Measurements from ENCODE around the gene PGP.

PGP gene

DNA sequence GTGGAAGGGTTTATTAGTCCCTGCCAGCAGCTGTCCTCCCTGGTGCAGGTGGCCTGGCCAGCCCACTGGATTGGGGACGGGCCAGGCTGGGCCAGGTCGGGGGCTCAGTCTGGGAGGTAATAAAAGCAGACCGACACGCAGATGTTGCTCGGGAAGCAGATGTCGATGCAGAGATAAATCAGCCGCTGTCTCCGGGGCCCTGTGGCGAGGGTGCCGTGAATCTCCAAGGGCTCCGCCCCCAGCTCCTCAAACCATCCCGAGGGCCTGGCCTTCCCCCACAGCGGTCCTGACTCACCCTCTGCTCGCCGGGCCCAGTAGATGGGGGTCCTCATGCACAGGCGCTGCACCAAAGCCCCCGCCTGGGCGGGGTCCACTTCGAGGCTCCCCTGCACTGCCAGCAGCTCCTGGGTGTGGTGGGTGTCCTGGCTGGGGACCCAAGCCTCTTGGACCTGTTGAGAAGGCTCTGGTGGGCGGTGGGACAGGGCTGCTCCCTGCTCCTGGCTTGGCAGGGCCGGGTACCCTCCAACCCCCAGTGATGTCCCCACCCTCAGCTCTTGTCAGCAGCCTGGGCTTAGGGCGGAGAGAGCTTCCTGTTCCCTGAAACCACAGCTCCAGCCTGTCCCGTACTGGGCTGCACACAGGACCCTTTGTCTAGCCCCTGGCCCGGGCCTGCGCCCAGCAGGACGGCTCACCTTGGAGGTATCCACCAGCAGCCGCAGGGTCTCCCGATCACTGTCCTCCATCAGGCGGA lies 5.2 kb downstream of the PGP start:
- H2AFZ ChIP-seq (ENCODE audit: insufficient read depth, low read length, poor library complexity) = no peak overlapping the region

DNA sequence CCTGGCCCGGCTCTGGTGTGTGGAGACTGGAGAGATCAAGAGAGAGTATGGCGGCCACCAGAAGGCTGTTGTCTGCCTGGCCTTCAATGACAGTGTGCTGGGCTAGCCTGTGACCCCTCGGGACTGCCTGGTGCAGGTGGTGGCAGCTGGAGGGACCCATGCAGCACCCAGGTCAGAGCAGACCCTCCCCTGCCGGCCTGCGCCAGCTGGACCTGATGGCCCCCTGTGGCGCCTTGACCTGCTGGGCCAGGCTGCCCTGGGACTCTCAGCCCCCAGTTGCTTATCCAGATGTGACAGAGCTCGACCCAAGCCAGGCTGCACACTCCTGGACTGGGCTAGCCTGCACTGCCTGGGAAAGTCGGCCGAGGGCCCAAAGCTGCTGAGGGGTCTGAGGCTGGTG lies 5.9 kb downstream of the PGP start:
- no peak overlapping the region for H3K27ac ChIP-seq (ENCODE audit: low read depth, low read length)
- H3K14ac ChIP-seq (ENCODE audit: low read length) = no peak overlapping the region
- no peak overlapping the region for H2BK12ac ChIP-seq (ENCODE audit: low read length)
- no peaks in the 10 kb centered on the region for H3K9me3 ChIP-seq (ENCODE audit: insufficient read depth, low read depth, low read length)
- H2AK5ac ChIP-seq (ENCODE audit: low read length) = no peak overlapping the region
- H3K9ac ChIP-seq (ENCODE audit: low read length) = no peak overlapping the region
- H3K4me1 ChIP-seq (ENCODE audit: control insufficient read depth in 1 of 2, insufficient read depth in 2 of 2, low read length in 2 of 2) = peaks cover 35 to 39% of the 10 kb centered on the region in 2 experiments
- H3K4me3 ChIP-seq (ENCODE audit: low read depth, low read length) = no peak overlapping the region
- no peak overlapping the region for H3K4me2 ChIP-seq (ENCODE audit: low read length)
- H3K36me3 ChIP-seq (ENCODE audit: control insufficient read depth in 1 of 2, insufficient read depth in 2 of 2, low read length in 2 of 2) = peaks cover 49 to 50% of the 10 kb centered on the region in 2 experiments
- no peak overlapping the region for H3K23ac ChIP-seq (ENCODE audit: low read length)
- H4K91ac ChIP-seq (ENCODE audit: low read depth, low read length) = no peak overlapping the region
- DNase-seq = no peak
- peaks cover 15% of the 10 kb centered on the region for H3K79me1 ChIP-seq (ENCODE audit: low read length)
- peaks cover 10% of the 10 kb centered on the region for H3K79me2 ChIP-seq (ENCODE audit: control insufficient read depth, insufficient read depth, low read length, poor library complexity)
- H3K18ac ChIP-seq (ENCODE audit: low read length) = no peak overlapping the region
- no peak overlapping the region for H2AFZ ChIP-seq (ENCODE audit: insufficient read depth, low read length, poor library complexity)
- no peak overlapping the region for H2BK5ac ChIP-seq (ENCODE audit: low read depth, low read length, poor library complexity)
- no peak overlapping the region for H3K4ac ChIP-seq (ENCODE audit: low read depth, low read length)
- H2BK120ac ChIP-seq (ENCODE audit: insufficient read depth, low read length, poor library complexity) = no peak overlapping the region
- WGBS (ENCODE audit: extremely low coverage, insufficient coverage, insufficient read length) = no CpG with 5 or more reads among the region's 9 CpGs
- no peak overlapping the region for H4K12ac ChIP-seq (ENCODE audit: low read depth, low read length)
- H4K8ac ChIP-seq (ENCODE audit: low read depth, low read length) = no peak overlapping the region
- no peaks in the 10 kb centered on the region for H3K27me3 ChIP-seq (ENCODE audit: insufficient read depth, low read length)

More for the DNA sequence above, 5.2 kb downstream of the PGP start:
- no peak overlapping the region for H3K4ac ChIP-seq (ENCODE audit: low read depth, low read length)
- H3K18ac ChIP-seq (ENCODE audit: low read length) = no peak overlapping the region
- H3K9me3 ChIP-seq (ENCODE audit: insufficient read depth, low read depth, low read length) = peaks cover 3% of the 10 kb centered on the region
- H3K23ac ChIP-seq (ENCODE audit: low read length) = no peak overlapping the region
- H4K12ac ChIP-seq (ENCODE audit: low read depth, low read length) = no peak overlapping the region
- H3K4me2 ChIP-seq (ENCODE audit: low read length) = no peak overlapping the region
- H3K4me3 ChIP-seq (ENCODE audit: low read depth, low read length) = no peak overlapping the region
- no peak overlapping the region for H3K27ac ChIP-seq (ENCODE audit: low read depth, low read length)
- no peak overlapping the region for H2BK5ac ChIP-seq (ENCODE audit: low read depth, low read length, poor library complexity)
- H3K79me2 ChIP-seq (ENCODE audit: control insufficient read depth, insufficient read depth, low read length, poor library complexity) = peaks cover 15% of the 10 kb centered on the region
- H3K14ac ChIP-seq (ENCODE audit: low read length) = no peak overlapping the region
- H3K27me3 ChIP-seq (ENCODE audit: insufficient read depth, low read length) = no peaks in the 10 kb centered on the region
- H4K8ac ChIP-seq (ENCODE audit: low read depth, low read length) = no peak overlapping the region
- DNase-seq = no peak
- H3K79me1 ChIP-seq (ENCODE audit: low read length) = peaks cover 17% of the 10 kb centered on the region
- H2BK120ac ChIP-seq (ENCODE audit: insufficient read depth, low read length, poor library complexity) = no peak overlapping the region
- no peak overlapping the region for H3K9ac ChIP-seq (ENCODE audit: low read length)
- WGBS (ENCODE audit: extremely low coverage, insufficient coverage, insufficient read length) = no CpG with 5 or more reads among the region's 29 CpGs
- no peak overlapping the region for H4K91ac ChIP-seq (ENCODE audit: low read depth, low read length)
- peaks cover 49 to 50% of the 10 kb centered on the region in 2 experiments for H3K36me3 ChIP-seq (ENCODE audit: control insufficient read depth in 1 of 2, insufficient read depth in 2 of 2, low read length in 2 of 2)
- no peak overlapping the region for H2BK12ac ChIP-seq (ENCODE audit: low read length)
- peaks cover 35 to 39% of the 10 kb centered on the region in 2 experiments for H3K4me1 ChIP-seq (ENCODE audit: control insufficient read depth in 1 of 2, insufficient read depth in 2 of 2, low read length in 2 of 2)
- no peak overlapping the region for H2AK5ac ChIP-seq (ENCODE audit: low read length)

DNA sequence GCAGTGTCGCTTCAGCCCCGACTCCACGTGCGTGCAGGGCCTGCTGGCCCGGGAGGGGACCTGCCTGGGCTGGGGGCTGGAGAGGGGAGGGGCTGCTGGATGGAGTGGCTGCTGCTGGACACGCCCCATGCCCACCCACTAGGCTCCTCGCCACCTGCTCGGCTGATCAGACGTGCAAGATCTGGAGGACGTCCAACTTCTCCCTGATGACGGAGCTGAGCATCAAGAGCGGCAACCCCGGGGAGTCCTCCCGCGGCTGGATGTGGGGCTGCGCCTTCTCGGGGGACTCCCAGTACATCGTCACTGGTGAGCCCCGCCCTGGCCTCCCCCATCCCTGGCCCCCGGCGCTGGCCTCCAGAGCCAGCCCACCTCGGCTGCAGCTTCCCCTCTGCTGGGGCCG lies 6.3 kb downstream of the PGP start:
- no peak overlapping the region for H3K4me3 ChIP-seq (ENCODE audit: low read depth, low read length)
- no peak overlapping the region for H3K27ac ChIP-seq (ENCODE audit: low read depth, low read length)
- no peak overlapping the region for H3K4ac ChIP-seq (ENCODE audit: low read depth, low read length)
- DNase-seq = no peak
- WGBS (ENCODE audit: extremely low coverage, insufficient coverage, insufficient read length) = no CpG with 5 or more reads among the region's 23 CpGs
- H3K27me3 ChIP-seq (ENCODE audit: insufficient read depth, low read length) = no peaks in the 10 kb centered on the region
- no peak overlapping the region for H2BK5ac ChIP-seq (ENCODE audit: low read depth, low read length, poor library complexity)
- H4K8ac ChIP-seq (ENCODE audit: low read depth, low read length) = no peak overlapping the region
- H2BK120ac ChIP-seq (ENCODE audit: insufficient read depth, low read length, poor library complexity) = no peak overlapping the region
- no peak overlapping the region for H4K12ac ChIP-seq (ENCODE audit: low read depth, low read length)
- no peak overlapping the region for H3K14ac ChIP-seq (ENCODE audit: low read length)
- no peaks in the 10 kb centered on the region for H3K9me3 ChIP-seq (ENCODE audit: insufficient read depth, low read depth, low read length)
- no peak overlapping the region for H3K18ac ChIP-seq (ENCODE audit: low read length)
- H2AFZ ChIP-seq (ENCODE audit: insufficient read depth, low read length, poor library complexity) = no peak overlapping the region
- no peak overlapping the region for H3K23ac ChIP-seq (ENCODE audit: low read length)
- H3K4me1 ChIP-seq (ENCODE audit: control insufficient read depth in 1 of 2, insufficient read depth in 2 of 2, low read length in 2 of 2) = peaks cover 34 to 38% of the 10 kb centered on the region in 2 experiments
- H4K91ac ChIP-seq (ENCODE audit: low read depth, low read length) = no peak overlapping the region
- H3K79me2 ChIP-seq (ENCODE audit: control insufficient read depth, insufficient read depth, low read length, poor library complexity) = peaks cover 9% of the 10 kb centered on the region
- H3K4me2 ChIP-seq (ENCODE audit: low read length) = no peak overlapping the region
- no peak overlapping the region for H2AK5ac ChIP-seq (ENCODE audit: low read length)
- H3K9ac ChIP-seq (ENCODE audit: low read length) = no peak overlapping the region
- no peak overlapping the region for H2BK12ac ChIP-seq (ENCODE audit: low read length)
- peaks cover 15% of the 10 kb centered on the region for H3K79me1 ChIP-seq (ENCODE audit: low read length)
- peaks cover 49 to 50% of the 10 kb centered on the region in 2 experiments for H3K36me3 ChIP-seq (ENCODE audit: control insufficient read depth in 1 of 2, insufficient read depth in 2 of 2, low read length in 2 of 2)

DNA sequence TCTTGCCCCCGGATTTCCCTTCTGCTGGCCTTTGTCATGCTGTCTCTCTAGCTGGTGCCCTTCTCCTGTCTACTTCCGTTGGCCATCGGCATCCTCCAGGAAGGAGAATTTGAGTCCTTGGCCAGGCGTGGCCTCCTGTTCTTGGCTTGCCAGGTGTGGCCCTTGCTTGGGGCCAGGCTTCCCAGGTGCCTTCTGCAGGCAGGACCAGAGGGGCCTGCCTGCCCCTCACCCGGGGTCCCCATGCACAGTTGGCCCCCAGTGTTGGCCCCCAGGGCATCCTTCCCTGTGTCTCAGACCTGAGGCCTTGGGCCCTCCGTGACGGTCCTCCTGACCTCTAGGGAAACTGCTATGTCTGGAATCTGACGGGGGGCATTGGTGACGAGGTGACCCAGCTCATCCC lies 6.8 kb downstream of the PGP start:
- Histone ChIP-seq H4K12ac (ENCODE audit: low read depth, low read length) (no peak overlapping the region), H3K4ac (ENCODE audit: low read depth, low read length) (no peak overlapping the region), H4K8ac (ENCODE audit: low read depth, low read length) (no peak overlapping the region), H3K9ac (ENCODE audit: low read length) (no peak overlapping the region), H3K79me1 (ENCODE audit: low read length) (peaks cover 15% of the 10 kb centered on the region), H3K4me1 (ENCODE audit: control insufficient read depth in 1 of 2, insufficient read depth in 2 of 2, low read length in 2 of 2) (peaks cover 30 to 34% of the 10 kb centered on the region in 2 experiments), H3K27ac (ENCODE audit: low read depth, low read length) (no peak overlapping the region), H3K4me3 (ENCODE audit: low read depth, low read length) (no peak overlapping the region), H3K14ac (ENCODE audit: low read length) (no peak overlapping the region), H3K27me3 (ENCODE audit: insufficient read depth, low read length) (no peaks in the 10 kb centered on the region), H2BK5ac (ENCODE audit: low read depth, low read length, poor library complexity) (no peak overlapping the region), H3K4me2 (ENCODE audit: low read length) (no peak overlapping the region), H3K79me2 (ENCODE audit: control insufficient read depth, insufficient read depth, low read length, poor library complexity) (peaks cover 8% of the 10 kb centered on the region), H3K23ac (ENCODE audit: low read length) (no peak overlapping the region), H2AK5ac (ENCODE audit: low read length) (no peak overlapping the region), H2BK120ac (ENCODE audit: insufficient read depth, low read length, poor library complexity) (no peak overlapping the region), H3K18ac (ENCODE audit: low read length) (no peak overlapping the region), H3K36me3 (ENCODE audit: control insufficient read depth in 1 of 2, insufficient read depth in 2 of 2, low read length in 2 of 2) (peaks cover 47% of the 10 kb centered on the region in 2 experiments), H2AFZ (ENCODE audit: insufficient read depth, low read length, poor library complexity) (no peak overlapping the region), H2BK12ac (ENCODE audit: low read length) (no peak overlapping the region), H4K91ac (ENCODE audit: low read depth, low read length) (no peak overlapping the region), H3K9me3 (ENCODE audit: insufficient read depth, low read depth, low read length) (no peaks in the 10 kb centered on the region)
- WGBS (ENCODE audit: extremely low coverage, insufficient coverage, insufficient read length) = no CpG with 5 or more reads among the region's 9 CpGs
- no peak for DNase-seq

All from trophoblast cell (in vitro differentiated cells and primary cell).